HG02885 (cell line): ENCODE measurements around the gene ITPKC.
A peak's percentile ranks its signal among the peaks of the same experiment; 100 is the strongest.

Experiments
- ATAC-seq: cut with Tn5 transposase; IDR thresholded peaks from one replicate; pipeline ENCODE4 v1.9.1; 2021; ENCODE audit warnings: mild to moderate bottlenecking; ENCODE audit not compliant: unreplicated experiment, poor library complexity

Gene ITPKC

DNA sequence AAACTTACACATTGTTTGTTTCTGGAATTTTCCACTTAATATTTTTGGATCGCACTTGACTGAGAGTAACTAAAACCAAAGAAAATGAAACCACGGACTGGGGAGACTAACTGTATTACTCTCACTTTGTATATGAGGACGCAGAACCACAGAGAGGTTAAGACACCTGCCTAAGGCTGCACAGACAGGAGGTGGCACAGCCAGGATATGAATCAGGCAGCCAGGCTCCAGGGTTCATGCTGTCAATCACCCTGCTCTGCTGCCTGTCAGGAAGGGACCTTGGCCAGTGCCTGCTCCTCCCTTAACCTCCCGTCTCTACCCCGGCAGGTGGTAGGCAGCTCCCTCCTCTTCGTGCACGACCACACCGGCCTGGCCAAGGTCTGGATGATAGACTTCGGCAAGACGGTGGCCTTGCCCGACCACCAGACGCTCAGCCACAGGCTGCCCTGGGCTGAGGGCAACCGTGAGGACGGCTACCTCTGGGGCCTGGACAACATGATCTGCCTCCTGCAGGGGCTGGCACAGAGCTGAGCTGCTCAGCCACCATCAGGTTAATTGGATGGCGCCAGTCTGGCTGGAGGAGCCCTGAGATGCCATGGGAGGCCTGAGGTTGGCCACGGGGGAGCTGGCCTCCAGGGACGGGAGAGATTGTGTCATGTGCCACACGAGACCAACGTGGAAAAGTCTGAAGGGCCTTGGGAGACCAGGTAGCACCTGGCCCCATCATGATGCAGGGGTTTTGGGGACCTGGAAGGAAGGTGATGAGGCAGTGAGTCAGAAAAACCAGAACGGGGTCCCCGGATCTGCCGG is 22.3 kb downstream of the ITPKC start:
- no peak for ATAC-seq

DNA sequence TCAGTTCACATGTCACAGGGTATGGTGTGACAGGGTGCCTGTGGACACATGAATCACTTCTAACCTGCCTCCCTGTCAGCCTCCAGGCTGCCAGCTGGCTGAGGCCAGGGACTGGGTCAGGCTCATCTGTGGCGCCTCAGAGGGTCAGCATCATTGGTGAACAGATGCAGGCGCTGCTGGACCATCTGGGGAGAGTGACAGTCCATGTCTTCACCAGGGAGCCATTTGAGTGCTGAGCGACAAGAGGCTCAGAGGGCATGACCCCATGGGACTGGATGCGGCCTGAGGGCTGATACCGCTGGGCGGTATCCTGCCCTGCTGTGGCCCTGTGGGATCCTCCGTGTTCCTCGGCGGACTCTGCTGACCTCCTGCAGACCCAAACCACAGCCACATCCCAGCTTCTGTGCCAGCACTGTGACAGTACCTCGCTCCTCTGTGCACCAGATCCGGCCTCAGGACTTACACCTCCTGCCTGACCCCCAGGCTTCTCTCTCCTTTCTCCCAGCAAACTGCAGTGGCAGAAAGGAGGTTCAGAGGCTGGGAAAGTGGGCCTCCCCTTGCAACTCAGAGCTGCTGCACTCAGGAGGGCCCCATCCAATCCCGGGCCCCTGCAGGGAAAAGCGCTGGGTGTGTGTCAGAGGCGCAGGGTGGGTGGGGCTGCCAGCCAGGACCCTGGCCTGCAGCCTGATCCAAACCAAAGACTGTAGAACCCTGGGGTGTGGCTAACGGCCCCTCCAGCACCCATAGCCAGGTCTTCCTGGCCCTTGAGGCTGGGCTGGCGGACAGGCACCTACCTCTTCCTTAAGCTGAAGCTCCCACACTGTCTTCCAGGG is 23.2 kb downstream of the ITPKC start:
- no peak for ATAC-seq

DNA sequence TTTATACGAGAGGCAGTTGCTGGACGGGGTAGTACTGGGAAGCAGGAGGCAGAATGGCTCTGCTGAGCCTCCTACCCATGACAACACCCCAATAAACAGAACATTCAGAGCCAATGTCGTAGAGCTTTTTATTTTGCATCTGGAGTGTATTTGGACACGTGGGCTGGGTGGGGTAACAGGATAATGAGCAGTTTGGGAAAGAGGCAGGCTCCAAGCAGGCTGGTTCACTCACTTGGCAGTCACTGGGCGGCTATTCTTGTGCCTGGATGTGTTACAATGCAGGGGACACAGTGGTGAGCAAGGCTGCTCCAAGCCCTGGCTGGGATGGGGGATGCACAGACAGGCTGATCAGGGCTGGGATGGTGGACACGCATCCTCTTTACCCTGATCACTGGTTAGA is 23.8 kb downstream of the ITPKC start:
- ATAC-seq = no peak

DNA sequence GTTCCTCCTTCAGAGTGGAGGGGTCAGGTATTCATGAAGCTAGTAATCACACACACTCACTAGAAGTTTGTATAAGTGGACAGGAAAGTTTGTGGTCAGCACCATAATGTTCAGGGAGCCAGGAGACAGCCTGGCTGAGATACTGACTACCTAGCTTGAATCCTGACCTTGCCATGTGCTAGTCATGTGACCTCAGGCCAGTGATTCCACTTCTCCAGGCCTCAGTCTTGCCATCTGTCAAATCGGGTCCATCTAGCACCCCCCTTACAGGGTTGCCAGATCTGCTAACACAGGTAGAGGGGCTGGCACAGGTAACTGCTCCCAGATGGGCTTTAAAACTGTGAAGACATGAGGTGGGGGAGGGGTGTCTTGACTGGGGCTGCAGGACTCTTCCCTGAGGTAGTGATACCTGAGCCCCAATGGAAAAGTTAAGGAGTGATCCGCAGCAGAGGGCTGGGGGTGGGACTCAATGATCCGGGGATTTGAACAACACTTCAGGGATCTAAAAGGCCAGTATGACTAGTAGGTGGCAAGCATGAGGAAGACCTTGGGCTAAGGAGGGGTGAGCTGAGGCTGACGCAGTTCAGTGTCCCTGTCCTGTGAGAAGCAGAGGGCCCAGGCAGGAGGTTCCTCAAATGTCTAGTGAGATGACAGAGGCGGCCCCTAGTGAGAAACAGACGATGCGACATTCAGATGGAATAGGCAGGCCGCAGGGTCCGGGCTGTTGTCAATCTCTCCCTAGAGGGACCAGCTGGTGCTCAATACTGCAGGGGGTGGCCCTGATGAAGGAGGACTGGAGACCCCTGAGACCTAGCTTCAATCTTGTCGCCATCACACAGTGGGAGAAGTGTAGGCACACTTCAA is 24.8 kb downstream of the ITPKC start:
- ATAC-seq = no peak

DNA sequence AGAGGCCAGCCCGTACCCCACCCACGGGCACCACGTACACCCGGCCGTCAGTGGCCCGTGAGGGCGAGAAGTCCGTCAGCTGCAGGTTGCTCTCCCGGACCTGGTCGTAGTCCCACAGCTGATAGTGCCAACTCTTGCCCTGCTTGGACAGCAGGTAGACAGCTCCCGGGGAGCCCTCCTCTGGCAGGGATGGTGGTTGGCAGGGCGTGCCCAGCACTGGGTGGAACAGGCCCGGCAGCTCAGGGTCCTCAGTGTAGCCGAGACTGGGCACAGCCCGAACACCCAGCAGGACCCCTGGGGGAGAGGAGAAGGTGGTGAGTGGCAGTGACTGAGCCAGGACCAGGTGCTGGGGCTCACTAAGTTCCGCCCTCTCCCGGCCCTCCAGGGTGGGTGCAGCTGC is 25.6 kb downstream of the ITPKC start:
- ATAC-seq = no peak

DNA sequence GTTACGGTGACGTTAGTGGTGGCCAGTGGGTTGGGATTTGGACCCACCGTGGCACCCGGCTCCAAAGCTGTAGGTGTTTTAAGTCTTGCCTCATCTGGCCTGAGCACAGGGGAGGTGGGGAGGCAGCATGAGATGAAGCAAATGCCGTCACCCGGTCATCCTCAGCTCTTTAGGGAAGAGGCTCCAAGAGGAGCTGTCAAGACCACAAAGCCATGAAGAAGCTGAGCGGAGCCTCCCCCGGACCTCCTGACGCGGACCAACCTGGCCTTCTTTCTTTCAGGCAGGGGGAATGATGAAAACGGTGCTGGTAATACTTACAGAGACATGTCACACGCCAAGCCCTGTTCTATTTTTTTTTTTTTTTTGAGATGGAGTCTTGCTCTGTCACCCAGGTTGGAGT is 26.0 kb downstream of the ITPKC start:
- ATAC-seq = no peak

DNA sequence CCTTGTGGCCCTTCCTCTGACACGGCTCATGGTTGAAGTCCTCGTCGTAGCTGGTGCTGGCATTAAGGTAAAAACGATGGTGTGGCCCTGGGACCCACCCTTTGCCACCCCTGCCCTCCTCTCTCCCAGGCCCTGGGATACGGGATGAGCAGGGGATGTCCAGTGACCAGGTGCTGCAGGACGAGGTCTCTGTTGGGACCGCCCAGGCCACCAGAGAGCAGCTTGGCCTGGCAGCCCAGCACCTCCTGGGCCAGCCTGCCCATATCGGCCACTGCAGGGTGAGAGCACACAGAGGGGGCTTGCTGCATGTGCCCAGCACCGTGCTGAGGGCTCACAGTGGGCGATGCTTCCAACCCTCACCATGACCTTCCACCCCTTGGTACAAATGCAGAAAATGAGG is 27.0 kb downstream of the ITPKC start:
- no peak for ATAC-seq

DNA sequence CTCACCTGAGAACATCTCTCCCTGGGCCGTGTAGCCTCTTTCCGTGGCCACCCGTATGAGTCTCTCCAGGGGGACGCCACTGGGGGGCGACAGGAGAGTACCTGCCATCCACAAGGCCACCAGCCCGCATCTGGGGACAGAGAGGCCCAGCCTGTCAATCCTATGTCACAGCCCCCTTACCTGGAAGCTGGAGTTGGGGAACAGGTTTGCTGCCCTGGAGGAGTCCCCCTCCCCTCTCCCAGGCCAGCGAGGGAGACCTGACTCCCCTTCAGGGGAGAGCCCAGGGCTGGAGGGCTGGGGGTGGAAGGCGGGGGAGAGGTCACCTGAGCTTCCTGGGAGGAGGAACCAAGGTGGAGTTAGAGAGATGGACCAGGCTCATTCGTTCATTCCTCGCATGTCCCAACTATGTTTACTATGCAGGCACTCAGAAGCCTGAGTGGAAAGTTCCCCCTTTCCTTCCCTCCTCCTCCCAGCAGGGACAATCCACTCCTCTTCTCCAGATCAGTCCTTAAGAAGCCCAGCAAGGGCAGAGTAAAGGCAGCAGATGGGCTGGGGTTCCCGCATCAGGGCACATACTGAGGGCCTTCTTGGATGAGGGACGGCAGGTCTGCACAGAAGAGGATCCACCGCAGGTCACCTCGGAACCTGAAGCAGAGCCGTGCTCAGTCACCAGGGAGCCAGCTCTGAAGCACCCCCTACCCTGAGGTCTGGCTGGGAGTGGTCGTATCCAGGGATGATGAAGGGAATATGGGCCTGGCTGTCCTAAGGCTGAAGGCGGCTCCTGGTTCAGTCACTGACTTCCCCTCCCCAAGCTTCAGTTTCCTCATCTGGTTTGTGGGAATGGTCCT is 27.9 kb downstream of the ITPKC start:
- no peak for ATAC-seq

DNA sequence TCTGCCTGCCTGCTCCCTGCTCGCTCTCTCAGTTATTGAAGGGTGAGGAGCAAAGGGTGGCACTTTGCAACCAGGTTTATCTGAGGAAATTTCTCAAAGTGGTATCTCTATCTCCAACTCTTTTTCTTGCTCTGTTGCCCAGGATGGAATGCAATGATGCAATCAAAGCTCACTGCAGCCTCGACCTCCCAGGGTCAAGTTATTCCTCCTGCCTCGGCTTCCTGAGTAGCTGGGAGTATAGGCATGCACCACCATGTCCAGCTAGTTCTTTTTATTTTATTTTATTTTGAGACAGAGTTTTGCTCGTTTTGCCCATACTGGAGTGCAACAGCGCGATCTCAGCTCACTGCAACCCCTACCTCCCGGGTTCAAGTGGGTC is 28.5 kb downstream of the ITPKC start:
- ATAC-seq = no peak

DNA sequence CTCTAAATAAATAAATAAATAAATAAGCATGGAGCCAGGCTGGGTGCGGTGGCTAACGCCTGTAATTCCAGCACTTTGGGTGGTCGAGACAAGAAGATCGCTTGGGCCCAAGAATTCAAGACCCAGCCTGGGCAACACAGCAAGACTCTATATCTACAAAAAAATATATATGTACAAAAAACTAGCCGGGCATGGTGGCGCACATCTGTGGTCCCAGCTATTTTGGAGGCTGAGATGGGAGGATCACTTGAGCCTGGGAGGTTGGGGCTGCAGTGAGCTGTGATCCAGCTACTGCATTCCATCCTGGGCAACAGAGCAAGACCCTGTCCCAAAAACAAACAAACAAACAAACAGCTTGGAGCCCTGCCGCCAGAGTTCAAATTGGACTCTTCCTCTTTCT is 30.6 kb downstream of the ITPKC start:
- ATAC-seq = no peak

DNA sequence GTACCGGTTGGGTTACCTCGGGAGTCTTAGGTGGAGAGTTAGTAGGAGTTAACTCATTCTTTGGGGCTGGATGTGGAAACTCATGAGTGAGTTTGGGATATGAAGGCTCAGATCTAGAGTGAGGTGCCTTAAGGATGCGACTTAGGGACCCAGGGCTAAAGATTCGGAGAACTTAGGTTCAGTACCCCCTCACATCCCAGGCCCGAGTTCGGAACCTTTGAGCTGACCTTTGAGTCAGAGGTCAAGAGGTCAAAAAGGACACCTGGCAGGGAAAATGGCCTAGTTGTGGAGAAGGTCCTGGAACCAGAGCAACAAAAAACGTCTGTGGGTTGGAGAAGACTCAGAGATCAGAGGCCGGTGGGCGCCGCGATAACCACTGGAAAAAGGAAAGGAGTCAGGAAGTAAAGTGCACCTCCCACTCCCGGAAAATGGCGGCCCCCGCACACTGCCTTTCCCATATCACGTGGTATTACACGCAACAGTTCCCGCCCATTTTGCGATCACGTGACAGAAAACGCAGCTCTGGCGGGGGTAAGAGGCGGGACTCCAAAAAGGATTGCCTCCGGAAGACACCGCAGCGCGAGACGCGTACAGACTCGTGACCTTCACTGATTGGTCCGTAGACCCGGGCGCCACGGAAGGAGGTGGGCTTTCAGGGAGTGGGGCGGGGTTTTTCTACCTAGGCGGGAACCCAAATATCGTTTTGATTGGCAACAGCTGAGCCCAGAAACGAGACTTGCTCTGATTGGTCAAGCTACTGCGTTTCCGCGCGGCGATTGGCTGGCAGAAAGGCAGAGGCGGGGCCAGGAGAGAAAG is 33.4 kb downstream of the ITPKC start, which contains the start of gene ACTMAP:
Gene ACTMAP, minus strand, starts transcription at position 420 of the 816 bp plus-strand sequence. CDS start 674 bp downstream, outside the sequence.
- ATAC-seq = peak; percentile 88

DNA sequence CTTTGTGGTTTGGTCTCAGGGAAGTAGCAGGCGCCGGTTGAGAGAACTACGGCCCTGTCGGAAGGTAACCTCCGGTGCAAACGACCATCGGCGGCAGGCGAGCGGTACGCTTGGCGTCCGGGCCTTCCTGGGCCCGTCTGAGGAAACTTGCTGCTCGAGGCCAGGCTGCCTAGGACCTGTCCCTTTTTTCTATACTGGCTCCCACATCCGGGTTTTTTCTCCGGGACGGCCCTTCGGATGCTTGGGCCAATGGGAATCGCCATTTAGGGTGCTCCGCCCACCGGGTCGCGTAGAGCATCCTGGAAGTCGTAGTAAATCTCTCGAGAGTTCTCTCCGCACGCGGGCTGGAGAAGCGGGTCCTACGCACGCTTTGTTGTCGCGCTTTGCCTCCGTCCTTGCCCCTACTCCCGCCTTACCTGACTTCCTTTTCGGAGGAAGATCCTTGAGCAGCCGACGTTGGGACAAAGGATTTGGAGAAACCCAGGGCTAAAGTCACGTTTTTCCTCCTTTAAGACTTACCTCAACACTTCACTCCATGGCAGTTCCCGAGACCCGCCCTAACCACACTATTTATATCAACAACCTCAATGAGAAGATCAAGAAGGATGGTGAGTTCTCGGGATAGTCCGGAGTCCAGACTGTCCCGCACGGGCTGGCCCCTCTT is 34.1 kb downstream of the ITPKC start, which contains the start of gene SNRPA:
Gene SNRPA, plus strand, starts transcription at position 330 of the 664 bp plus-strand sequence. Its CDS starts 206 bp downstream, at position 536.
- peak; percentile 56 for ATAC-seq

DNA sequence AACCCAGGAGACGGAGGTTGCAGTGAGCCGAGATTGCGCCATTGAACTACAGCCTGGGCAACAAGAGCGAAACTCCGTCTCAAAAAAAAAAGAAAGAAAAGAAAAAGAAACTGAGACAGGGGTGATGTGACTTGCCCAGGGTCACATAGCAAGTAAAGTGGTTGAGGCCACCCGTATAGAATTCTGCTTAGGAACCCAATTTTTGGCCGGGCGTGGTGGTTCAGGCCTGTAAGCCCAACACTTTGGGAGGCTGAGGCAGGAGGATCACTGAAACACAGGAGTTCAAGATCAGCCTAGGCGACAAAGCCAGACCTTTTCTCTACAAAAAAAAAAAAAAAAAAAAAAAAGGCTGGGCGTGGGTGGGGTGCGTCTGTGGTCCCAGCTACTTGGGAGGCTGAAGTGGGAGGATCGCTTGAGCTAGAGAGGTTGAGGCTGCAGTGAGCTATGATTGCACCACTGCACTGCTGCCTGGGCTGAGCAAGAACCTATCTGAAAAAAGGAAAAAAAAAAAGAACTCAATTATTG is 35.4 kb downstream of the ITPKC start:
- no peak for ATAC-seq

DNA sequence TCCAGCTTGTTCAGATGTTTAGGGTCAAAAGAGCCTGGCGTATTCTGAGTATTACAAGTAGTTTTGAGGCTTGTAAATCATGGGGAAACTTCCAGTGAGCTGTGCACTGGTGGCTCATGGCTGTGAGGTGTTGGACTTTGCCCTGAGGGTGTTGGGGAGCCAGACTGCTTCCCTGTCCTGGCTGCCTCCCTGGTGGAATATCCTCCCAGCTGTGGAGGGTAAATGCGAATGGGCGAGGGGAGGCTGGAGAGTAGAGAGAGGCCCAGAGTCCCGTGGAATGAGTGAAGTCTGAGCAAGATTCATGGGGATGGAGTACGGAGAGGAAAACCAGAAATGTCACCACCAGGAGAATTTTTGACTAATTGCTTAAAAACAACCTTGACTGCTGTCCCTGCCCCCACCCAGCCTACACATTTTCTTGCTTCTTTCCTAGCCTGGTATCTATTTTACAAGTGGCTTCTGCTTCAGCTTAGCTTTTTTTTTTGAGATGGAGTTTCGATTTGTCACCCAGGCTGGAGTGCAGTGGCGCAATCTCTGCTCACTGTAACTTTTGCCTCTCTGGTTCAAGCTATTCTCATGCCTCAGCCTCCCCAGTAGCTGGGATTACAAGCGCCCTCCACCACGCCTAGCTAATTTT is 37.8 kb downstream of the ITPKC start:
- no peak for ATAC-seq

DNA sequence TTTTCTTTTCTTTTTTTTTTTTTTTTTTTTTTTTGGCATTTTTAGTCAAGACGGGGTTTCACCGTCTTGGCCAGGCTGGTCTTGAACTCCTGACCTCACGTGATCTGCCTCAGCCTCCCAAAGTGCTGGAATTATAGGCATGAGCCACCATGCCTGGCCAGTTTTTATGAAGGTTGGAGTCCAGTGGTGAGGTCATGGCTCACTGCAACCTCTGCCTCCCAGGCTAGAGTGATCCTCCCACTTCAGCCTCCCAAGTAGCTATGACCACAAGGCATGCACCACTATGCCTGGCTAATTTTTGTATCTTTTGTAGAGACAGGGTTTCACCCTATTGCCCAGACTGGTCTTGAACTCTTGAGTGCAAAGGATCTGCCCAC is 38.3 kb downstream of the ITPKC start:
- ATAC-seq = no peak

DNA sequence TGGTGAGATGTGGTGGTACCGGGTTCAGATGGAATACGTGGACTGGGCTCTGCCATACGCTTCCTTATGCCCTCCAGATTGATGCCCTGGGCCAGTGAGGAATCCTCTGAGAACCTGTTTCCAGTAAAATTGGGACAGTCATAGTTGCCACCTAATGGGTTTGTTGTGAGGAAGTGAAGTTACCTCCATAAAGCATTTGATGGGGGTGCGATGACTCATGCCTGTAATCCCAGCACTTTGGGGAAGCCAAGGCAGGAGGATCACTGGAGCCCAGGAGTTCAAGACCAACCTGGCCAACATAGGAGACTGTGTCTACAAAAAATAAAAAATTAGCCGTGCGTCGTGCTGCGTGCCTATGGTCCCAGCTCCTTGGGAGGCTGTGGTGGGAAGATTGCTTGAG is 38.9 kb downstream of the ITPKC start:
- ATAC-seq = no peak

DNA sequence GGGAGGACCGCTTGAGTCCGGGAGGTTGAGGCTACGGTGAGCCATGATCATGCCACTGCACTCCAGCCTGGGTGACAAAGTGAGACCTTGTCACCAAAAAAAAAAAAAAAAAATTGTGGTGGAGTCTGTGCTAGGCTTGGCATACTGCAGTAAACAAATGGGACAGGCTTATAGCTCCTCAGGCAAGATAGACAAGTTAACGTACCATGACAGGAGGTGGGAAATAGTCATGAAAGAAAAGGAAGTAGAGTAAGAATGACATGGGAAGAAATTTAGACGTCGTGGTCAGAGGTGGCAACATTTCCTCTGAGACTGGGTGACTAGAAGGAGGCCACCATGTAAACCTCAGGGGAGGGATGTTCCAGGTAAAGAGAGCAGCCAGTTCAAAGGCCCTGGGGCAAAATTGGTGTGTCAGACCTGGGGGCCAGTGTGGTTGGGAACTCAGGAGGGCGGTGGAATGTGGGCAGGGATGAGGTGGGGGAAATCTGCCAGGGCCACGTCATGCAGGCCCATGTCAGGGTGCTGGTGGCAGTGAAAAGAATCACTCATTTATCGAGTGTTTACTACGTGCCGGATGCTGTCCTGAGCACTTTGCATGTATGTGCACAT is 39.7 kb downstream of the ITPKC start:
- ATAC-seq = no peak
